ENCODE measurements around the gene SYNM.

The SYNM gene

DNA sequence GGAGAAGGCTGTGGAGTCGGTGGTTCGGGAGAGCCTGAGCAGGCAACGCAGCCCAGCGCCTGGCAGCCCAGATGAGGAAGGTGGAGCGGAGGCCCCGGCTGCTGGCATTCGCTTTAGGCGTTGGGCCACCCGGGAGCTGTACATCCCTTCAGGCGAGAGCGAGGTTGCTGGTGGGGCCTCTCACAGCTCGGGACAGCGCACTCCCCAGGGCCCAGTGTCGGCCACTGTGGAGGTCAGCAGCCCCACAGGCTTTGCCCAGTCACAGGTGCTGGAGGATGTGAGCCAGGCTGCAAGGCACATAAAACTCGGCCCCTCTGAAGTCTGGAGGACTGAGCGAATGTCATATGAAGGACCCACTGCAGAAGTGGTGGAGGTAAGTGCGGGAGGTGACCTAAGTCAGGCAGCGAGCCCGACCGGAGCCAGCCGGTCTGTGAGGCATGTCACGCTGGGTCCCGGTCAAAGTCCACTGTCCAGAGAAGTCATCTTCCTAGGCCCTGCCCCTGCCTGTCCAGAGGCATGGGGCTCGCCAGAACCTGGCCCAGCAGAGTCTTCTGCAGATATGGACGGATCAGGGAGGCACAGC, 26.7 kb downstream of the SYNM start:
- Histone ChIP-seq H3K36me3 (peaks cover 69% of the 10 kb centered on the region), H3K27ac (no peak overlapping the region), H3K27me3 (ENCODE audit: insufficient read depth, low read depth, severe bottlenecking) (no peaks in the 10 kb centered on the region), H3K9me3 (ENCODE audit: severe bottlenecking) (no peaks in the 10 kb centered on the region), H3K4me3 (ENCODE audit: low read depth, low read length) (no peak overlapping the region)
- no peak for DNase-seq
- TF ChIP-seq, protein P1, sequence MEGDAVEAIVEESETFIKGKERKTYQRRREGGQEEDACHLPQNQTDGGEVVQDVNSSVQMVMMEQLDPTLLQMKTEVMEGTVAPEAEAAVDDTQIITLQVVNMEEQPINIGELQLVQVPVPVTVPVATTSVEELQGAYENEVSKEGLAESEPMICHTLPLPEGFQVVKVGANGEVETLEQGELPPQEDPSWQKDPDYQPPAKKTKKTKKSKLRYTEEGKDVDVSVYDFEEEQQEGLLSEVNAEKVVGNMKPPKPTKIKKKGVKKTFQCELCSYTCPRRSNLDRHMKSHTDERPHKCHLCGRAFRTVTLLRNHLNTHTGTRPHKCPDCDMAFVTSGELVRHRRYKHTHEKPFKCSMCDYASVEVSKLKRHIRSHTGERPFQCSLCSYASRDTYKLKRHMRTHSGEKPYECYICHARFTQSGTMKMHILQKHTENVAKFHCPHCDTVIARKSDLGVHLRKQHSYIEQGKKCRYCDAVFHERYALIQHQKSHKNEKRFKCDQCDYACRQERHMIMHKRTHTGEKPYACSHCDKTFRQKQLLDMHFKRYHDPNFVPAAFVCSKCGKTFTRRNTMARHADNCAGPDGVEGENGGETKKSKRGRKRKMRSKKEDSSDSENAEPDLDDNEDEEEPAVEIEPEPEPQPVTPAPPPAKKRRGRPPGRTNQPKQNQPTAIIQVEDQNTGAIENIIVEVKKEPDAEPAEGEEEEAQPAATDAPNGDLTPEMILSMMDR (IDR thresholded peaks at IDR 0.05; ENCODE audit: low read depth, low read length) = no peak

DNA sequence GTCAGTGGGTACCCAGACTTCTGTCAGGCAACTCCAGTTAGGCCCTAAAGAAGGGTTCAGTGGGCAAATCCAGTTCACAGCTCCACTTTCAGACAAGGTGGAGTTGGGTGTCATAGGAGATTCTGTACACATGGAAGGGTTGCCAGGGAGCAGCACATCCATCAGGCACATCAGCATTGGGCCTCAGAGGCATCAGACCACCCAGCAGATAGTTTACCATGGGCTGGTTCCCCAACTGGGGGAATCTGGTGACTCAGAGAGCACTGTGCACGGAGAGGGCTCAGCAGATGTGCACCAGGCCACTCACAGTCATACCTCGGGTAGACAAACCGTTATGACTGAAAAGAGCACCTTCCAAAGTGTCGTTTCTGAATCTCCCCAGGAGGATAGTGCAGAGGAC, 27.2 kb downstream of the SYNM start:
- H3K9me3 ChIP-seq (ENCODE audit: severe bottlenecking) = no peaks in the 10 kb centered on the region
- peaks cover 71% of the 10 kb centered on the region for H3K36me3 ChIP-seq
- no peak for DNase-seq
- H3K27ac ChIP-seq = no peak overlapping the region
- no peak overlapping the region for H3K4me3 ChIP-seq (ENCODE audit: low read depth, low read length)
- TF ChIP-seq, protein P1 (IDR thresholded peaks at IDR 0.05; ENCODE audit: low read depth, low read length) = no peak
- H3K27me3 ChIP-seq (ENCODE audit: insufficient read depth, low read depth, severe bottlenecking) = no peaks in the 10 kb centered on the region

DNA sequence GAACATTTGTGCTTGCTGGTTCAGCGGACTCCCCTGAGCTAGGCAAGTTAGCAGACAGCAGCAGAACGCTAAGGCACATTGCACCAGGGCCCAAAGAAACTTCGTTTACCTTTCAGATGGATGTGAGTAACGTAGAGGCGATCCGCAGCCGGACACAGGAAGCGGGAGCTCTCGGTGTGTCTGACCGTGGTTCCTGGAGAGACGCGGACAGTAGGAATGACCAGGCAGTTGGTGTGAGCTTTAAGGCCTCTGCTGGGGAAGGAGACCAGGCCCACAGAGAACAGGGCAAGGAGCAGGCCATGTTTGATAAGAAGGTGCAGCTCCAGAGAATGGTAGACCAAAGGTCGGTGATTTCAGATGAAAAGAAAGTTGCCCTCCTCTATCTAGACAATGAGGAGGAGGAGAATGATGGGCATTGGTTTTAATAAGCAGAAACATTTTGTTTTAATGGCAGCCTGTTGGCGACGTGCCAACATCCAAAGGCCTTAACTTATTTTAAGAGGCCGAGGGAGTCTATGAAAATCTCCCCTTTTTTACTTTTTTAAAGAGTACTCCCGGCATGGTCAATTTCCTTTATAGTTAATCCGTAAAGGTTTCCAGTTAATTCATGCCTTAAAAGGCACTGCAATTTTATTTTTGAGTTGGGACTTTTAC, 27.9 kb downstream of the SYNM start:
- Histone ChIP-seq H3K9me3 (ENCODE audit: severe bottlenecking) (no peaks in the 10 kb centered on the region), H3K36me3 (peaks cover 65% of the 10 kb centered on the region), H3K4me3 (ENCODE audit: low read depth, low read length) (no peak overlapping the region), H3K27ac (no peak overlapping the region), H3K27me3 (ENCODE audit: insufficient read depth, low read depth, severe bottlenecking) (no peaks in the 10 kb centered on the region)
- no peak for DNase-seq
- TF ChIP-seq, protein P1 (IDR thresholded peaks at IDR 0.05; ENCODE audit: low read depth, low read length) = no peak

DNA sequence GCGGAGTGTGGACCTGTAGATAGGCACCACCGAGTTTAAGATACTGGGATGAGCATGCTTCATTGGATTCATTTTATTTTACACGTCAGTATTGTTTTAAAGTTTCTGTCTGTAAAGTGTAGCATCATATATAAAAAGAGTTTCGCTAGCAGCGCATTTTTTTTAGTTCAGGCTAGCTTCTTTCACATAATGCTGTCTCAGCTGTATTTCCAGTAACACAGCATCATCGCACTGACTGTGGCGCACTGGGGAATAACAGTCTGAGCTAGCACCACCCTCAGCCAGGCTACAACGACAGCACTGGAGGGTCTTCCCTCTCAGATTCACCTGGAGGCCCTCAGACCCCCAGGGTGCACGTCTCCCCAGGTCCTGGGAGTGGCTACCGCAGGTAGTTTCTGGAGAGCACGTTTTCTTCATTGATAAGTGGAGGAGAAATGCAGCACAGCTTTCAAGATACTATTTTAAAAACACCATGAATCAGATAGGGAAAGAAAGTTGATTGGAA, 29.5 kb downstream of the SYNM start:
- Histone ChIP-seq H3K36me3 (peaks cover 51% of the 10 kb centered on the region), H3K27me3 (ENCODE audit: insufficient read depth, low read depth, severe bottlenecking) (no peaks in the 10 kb centered on the region), H3K27ac (no peak overlapping the region), H3K9me3 (ENCODE audit: severe bottlenecking) (no peaks in the 10 kb centered on the region), H3K4me3 (ENCODE audit: low read depth, low read length) (no peak overlapping the region)
- TF ChIP-seq, protein P1 (IDR thresholded peaks at IDR 0.05; ENCODE audit: low read depth, low read length) = no peak
- no peak for DNase-seq

DNA sequence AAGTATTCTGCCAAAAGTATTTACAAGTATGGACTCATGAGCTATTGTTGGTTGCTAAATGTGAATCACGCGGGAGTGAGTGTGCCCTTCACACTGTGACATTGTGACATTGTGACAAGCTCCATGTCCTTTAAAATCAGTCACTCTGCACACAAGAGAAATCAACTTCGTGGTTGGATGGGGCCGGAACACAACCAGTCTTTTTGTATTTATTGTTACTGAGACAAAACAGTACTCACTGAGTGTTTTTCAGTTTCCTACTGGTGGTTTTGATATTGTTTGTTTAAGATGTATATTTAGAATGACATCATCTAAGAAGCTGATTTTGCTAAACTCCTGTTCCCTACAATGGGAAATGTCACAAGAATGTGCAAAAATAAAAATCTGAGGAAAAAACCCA, 30.3 kb downstream of the SYNM start:
- TF ChIP-seq, protein P1 (IDR thresholded peaks at IDR 0.05; ENCODE audit: low read depth, low read length) = no peak
- DNase-seq = no peak
- H3K27ac ChIP-seq = no peak overlapping the region
- H3K9me3 ChIP-seq (ENCODE audit: severe bottlenecking) = no peaks in the 10 kb centered on the region
- H3K4me3 ChIP-seq (ENCODE audit: low read depth, low read length) = no peak overlapping the region
- peaks cover 43% of the 10 kb centered on the region for H3K36me3 ChIP-seq
- H3K27me3 ChIP-seq (ENCODE audit: insufficient read depth, low read depth, severe bottlenecking) = no peaks in the 10 kb centered on the region

Measured in WERI-Rb-1 (cell line).